ENCODE measurements around the gene TACC2.
"Not testable (repeated sequence)": the region's sequence is repeated elsewhere in the genome, so short reads cannot be mapped to it uniquely, and the experiment has no call there.

Gene TACC2

GRCh38 chr10:122199689-122200088 lies 210.7 kb downstream of the TACC2 start:
- no peak for DNase-seq

GRCh38 chr10:122201401-122201800 lies 212.4 kb downstream of the TACC2 start:
- no peak for DNase-seq

GRCh38 chr10:122203180-122203579 lies 214.2 kb downstream of the TACC2 start:
- DNase-seq = not testable (repeated sequence)

GRCh38 chr10:122204691-122205489 lies 215.9 kb downstream of the TACC2 start:
- no peak for DNase-seq

GRCh38 chr10:122206471-122207065 lies 217.6 kb downstream of the TACC2 start:
- no peak for DNase-seq

- no peak for DNase-seq
Observed at GRCh38 chr10:122207163-122207562, 218.2 kb downstream of the TACC2 start.

- DNase-seq = no peak
Observed at GRCh38 chr10:122207596-122207995, 218.6 kb downstream of the TACC2 start.

GRCh38 chr10:122208571-122209430 lies 219.8 kb downstream of the TACC2 start:
- no peak for DNase-seq

- DNase-seq = no peak
Observed at GRCh38 chr10:122210481-122211265, 221.7 kb downstream of the TACC2 start.

- no peak for DNase-seq
Observed at GRCh38 chr10:122213364-122213763, 224.4 kb downstream of the TACC2 start.

- no peak for DNase-seq
Observed at GRCh38 chr10:122213766-122214165, 224.8 kb downstream of the TACC2 start.

GRCh38 chr10:122216047-122216446 lies 227.1 kb downstream of the TACC2 start:
- DNase-seq = no peak

GRCh38 chr10:122219340-122219739 lies 230.4 kb downstream of the TACC2 start:
- no peak for DNase-seq

GRCh38 chr10:122220736-122221135 lies 231.8 kb downstream of the TACC2 start:
- DNase-seq = no peak

GRCh38 chr10:122221958-122222357 lies 233.0 kb downstream of the TACC2 start:
- DNase-seq = no peak

- no peak for DNase-seq
Observed at GRCh38 chr10:122222638-122223037, 233.7 kb downstream of the TACC2 start.

GRCh38 chr10:122224159-122224558 lies 235.2 kb downstream of the TACC2 start:
- DNase-seq = no peak

- no peak for DNase-seq
Observed at GRCh38 chr10:122225330-122225729, 236.4 kb downstream of the TACC2 start.

GRCh38 chr10:122227754-122228153 lies 238.8 kb downstream of the TACC2 start:
- DNase-seq = no peak

GRCh38 chr10:122229666-122230065 lies 240.7 kb downstream of the TACC2 start:
- no peak for DNase-seq

- DNase-seq = no peak
Observed at GRCh38 chr10:122230222-122230621, 241.3 kb downstream of the TACC2 start.

GRCh38 chr10:122232769-122233168 lies 243.8 kb downstream of the TACC2 start:
- no peak for DNase-seq

- no peak for DNase-seq
Observed at GRCh38 chr10:122233857-122234348, 244.9 kb downstream of the TACC2 start.
